NCI-H128 (cell line): ENCODE data around the gene JMJD6.
"Not testable (repeated sequence)": the region's sequence is repeated elsewhere in the genome, so short reads cannot be mapped to it uniquely, and the experiment has no call there.

Experiments
- DNase-seq: peaks from one replicate; lab custom pipeline; 2025; ENCODE audit not compliant: unreplicated experiment; lab: John Stamatoyannopoulos, UW

Gene JMJD6

GRCh38 chr17:76737082-76737675 is 10.8 kb upstream of the JMJD6 start, which contains the start of gene SRSF2:
TSS of gene SRSF2 (minus strand) at chr17:76737331. CDS start at chr17:76737160, 171 bp downstream.
- DNase-seq: peak; percentile 90

GRCh38 chr17:76736349-76737081 is 10.1 kb upstream of the JMJD6 start:
- no peak for DNase-seq

- DNase-seq: no peak
Measured at GRCh38 chr17:76735586-76736348, 9.4 kb upstream of the JMJD6 start.

GRCh38 chr17:76735006-76735405 is 8.6 kb upstream of the JMJD6 start:
- DNase-seq: no peak

- no peak for DNase-seq
Measured at GRCh38 chr17:76734080-76734840, 7.9 kb upstream of the JMJD6 start.

GRCh38 chr17:76733618-76733957 is 7.2 kb upstream of the JMJD6 start:
- no peak for DNase-seq

- DNase-seq: no peak
Measured at GRCh38 chr17:76732734-76733617, 6.6 kb upstream of the JMJD6 start.

- not testable (repeated sequence) for DNase-seq
Measured at GRCh38 chr17:76731800-76732733, 5.7 kb upstream of the JMJD6 start.

- DNase-seq: no peak
Measured at GRCh38 chr17:76727745-76728456, 1.5 kb upstream of the JMJD6 start.

- DNase-seq: no peak
Measured at GRCh38 chr17:76726776-76727718, 641 bp upstream of the JMJD6 start, which contains the start of gene METTL23. TSS of gene METTL23 (plus strand) at chr17:76726839. CDS start at chr17:76729711, 2,872 bp downstream.

- DNase-seq: no peak
Measured at GRCh38 chr17:76725580-76726230, 701 bp downstream of the JMJD6 start.

GRCh38 chr17:76723812-76724211 is 2.6 kb downstream of the JMJD6 start:
- DNase-seq: no peak

GRCh38 chr17:76722977-76723376 is 3.4 kb downstream of the JMJD6 start:
- DNase-seq: not testable (repeated sequence)

- DNase-seq: no peak
Measured at GRCh38 chr17:76722279-76722678, 4.1 kb downstream of the JMJD6 start.

GRCh38 chr17:76721463-76721862 is 4.9 kb downstream of the JMJD6 start:
- DNase-seq: no peak

GRCh38 chr17:76720941-76721340 is 5.5 kb downstream of the JMJD6 start:
- no peak for DNase-seq

- no peak for DNase-seq
Measured at GRCh38 chr17:76720211-76720610, 6.2 kb downstream of the JMJD6 start.
